PFSK-1 (cell line): Measurements from ENCODE around the gene OR11H7.

Experiments
- FOXP2 ChIP-seq: optimal IDR thresholded peaks from 2 replicates; pipeline ENCODE3; 2011; ENCODE audit warnings: borderline replicate concordance, control low read depth, inconsistent platforms; ENCODE audit not compliant: insufficient read depth; ENCODE audit errors: extremely low read length, extremely low read depth
- POLR2AphosphoS5 ChIP-seq: IDR thresholded peaks from 2 replicates; pipeline ENCODE4 v1.6.1; 2012; ENCODE audit warnings: low read depth, mild to moderate bottlenecking, control low read depth, low read length, moderate library complexity
- REST ChIP-seq, 2 experiments: IDR thresholded peaks; 2 replicates each; pipeline versions ENCODE4 v1.6.1 to v1.8.0; 2011 to 2012; ENCODE audit warnings: low read depth in 2 of 2, low read length in 2 of 2, control low read depth in 1 of 2, inconsistent platforms in 1 of 2, mild to moderate bottlenecking in 1 of 2, moderate library complexity in 1 of 2; ENCODE audit not compliant: insufficient read depth in 1 of 2
- SIN3A ChIP-seq: IDR thresholded peaks from 2 replicates; pipeline ENCODE4 v1.6.1; 2012; ENCODE audit warnings: mild to moderate bottlenecking, low read length, moderate library complexity, borderline replicate concordance; ENCODE audit not compliant: insufficient read depth
- TAF1 ChIP-seq: IDR thresholded peaks from 2 replicates; pipeline ENCODE4 v1.6.1; 2012; ENCODE audit warnings: low read length, control low read depth, borderline replicate concordance; ENCODE audit not compliant: insufficient read depth

GRCh38 chr14:20195911-20196310, 32.9 kb upstream of the OR11H7 start:
- no peak for TF ChIP-seq REST (IDR thresholded peaks at IDR 0.05; ENCODE audit: insufficient read depth in 1 of 2, low read depth in 2 of 2, low read length in 2 of 2)
- no peak for TF ChIP-seq SIN3A
- TF ChIP-seq TAF1: no peak
- no peak for TF ChIP-seq POLR2AphosphoS5
- no peak for TF ChIP-seq FOXP2
